ENCODE results near the gene APIP.

GRCh38 chr11:34916015-34916842, at the start of gene APIP, which contains the start of gene PDHX:
- TF ChIP-seq, protein P1, sequence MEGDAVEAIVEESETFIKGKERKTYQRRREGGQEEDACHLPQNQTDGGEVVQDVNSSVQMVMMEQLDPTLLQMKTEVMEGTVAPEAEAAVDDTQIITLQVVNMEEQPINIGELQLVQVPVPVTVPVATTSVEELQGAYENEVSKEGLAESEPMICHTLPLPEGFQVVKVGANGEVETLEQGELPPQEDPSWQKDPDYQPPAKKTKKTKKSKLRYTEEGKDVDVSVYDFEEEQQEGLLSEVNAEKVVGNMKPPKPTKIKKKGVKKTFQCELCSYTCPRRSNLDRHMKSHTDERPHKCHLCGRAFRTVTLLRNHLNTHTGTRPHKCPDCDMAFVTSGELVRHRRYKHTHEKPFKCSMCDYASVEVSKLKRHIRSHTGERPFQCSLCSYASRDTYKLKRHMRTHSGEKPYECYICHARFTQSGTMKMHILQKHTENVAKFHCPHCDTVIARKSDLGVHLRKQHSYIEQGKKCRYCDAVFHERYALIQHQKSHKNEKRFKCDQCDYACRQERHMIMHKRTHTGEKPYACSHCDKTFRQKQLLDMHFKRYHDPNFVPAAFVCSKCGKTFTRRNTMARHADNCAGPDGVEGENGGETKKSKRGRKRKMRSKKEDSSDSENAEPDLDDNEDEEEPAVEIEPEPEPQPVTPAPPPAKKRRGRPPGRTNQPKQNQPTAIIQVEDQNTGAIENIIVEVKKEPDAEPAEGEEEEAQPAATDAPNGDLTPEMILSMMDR (IDR thresholded peaks at IDR 0.05): no peak
- TF ChIP-seq POLR2A (IDR thresholded peaks at IDR 0.05): peak; percentile 82 to 93

Data from Peyer's patch (tissue), 4 donors.